ENCODE data around the gene WDFY1. TPM values are rescaled to one million over a fixed set of nuclear protein-coding genes. Genes with fewer than 3 reads are reported as not detected.
"Not testable (repeated sequence)": the region's sequence is repeated elsewhere in the genome, so short reads cannot be mapped to it uniquely, and the experiment has no call there.

WDFY1 gene
- total RNA-seq, 1 experiment from 2014 or later = 78.5 TPM

GRCh38 chr2:223896833-223897311, 48.3 kb downstream of the WDFY1 start:
- peak; percentile 40 for DNase-seq (ENCODE audit: low spot score)

- DNase-seq (ENCODE audit: low spot score) = no peak
These were observed 50.2 kb downstream of the WDFY1 start for GRCh38 chr2:223894968-223895367.

DNA sequence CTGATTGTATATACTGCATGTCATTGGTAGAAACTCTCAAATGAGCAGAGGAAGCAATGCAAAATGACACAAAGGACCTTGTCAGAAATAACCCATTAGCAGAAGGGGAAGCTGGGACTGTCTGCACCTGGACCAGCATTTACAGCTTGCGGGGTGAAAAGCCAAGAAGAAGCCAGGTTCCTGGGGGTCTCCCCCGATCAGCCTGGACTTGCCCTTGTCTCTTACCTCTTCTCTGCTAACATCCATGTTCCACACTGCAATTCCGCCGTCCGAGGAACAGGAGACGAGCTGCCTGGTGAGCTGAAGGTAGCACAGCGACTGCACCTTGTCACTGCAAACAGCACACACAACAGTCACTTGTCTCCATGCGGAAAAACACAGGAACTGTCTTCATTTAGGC, 51.1 kb downstream of the WDFY1 start:
- DNase-seq (ENCODE audit: low spot score) = no peak

DNA sequence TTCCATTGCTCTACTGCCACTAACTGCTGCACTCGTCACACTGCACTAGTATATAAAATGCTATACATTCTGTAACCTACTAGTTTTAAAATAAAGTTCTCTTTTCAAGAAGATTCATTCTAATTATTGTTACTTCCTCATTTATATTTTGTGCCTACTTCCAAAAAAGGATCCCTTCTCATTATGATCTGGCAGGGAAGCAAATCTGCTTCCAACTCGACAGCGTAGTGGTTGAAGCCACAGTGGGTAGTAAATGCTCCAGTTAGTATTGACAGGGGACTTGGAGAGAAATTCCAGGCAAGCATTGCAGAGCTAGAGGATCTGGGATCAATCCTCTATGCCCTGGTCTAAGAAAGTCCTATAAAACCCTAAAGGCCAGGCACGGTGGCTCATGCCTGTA, 54.4 kb downstream of the WDFY1 start:
- no peak for DNase-seq (ENCODE audit: low spot score)

GRCh38 chr2:223889229-223889628, 55.9 kb downstream of the WDFY1 start:
- DNase-seq (ENCODE audit: low spot score) = no peak

- no peak for DNase-seq (ENCODE audit: low spot score)
These were observed 56.9 kb downstream of the WDFY1 start for GRCh38 chr2:223888251-223888650.

DNA sequence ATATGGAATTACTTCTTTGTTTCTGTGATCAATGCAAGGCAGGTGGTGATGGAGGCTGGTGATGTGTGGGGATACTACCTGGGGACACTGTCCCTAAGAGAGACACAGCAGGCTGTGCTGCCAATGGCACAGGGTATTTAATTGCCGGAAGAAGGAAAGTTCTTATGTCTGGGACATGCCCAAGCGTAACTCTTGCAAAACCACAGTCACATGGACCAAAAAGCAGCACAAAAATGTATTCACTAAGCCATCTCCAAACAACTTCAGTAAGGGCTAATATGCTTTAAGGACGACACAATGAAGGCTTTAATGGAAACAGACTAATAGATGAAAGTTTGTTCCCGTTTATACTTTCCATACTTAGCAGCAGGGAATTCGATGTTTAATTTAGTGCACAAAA, 58.0 kb downstream of the WDFY1 start:
- DNase-seq (ENCODE audit: low spot score) = no peak

DNA sequence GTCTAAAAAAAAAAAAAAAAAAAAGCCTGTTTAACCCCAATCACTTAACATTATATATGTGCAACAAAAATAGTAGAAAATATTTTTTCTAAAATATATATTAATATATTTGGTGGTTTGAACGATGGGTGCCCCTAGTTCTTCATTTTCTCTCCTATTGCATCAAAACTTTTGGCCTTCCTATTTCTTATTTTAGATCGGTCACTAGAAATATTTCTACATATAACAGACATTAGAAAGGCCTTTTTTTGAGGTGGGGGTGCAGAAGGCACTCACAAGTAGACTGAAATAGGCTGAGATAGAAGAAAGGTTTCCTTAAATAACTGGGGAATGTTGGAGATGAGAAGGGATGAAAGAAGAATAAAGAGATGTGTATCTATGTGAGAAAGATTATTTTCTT, 58.4 kb downstream of the WDFY1 start:
- no peak for DNase-seq (ENCODE audit: low spot score)

GRCh38 chr2:223884399-223884798, 60.7 kb downstream of the WDFY1 start:
- no peak for DNase-seq (ENCODE audit: low spot score)

GRCh38 chr2:223882715-223883114, 62.4 kb downstream of the WDFY1 start:
- no peak for DNase-seq (ENCODE audit: low spot score)

DNA sequence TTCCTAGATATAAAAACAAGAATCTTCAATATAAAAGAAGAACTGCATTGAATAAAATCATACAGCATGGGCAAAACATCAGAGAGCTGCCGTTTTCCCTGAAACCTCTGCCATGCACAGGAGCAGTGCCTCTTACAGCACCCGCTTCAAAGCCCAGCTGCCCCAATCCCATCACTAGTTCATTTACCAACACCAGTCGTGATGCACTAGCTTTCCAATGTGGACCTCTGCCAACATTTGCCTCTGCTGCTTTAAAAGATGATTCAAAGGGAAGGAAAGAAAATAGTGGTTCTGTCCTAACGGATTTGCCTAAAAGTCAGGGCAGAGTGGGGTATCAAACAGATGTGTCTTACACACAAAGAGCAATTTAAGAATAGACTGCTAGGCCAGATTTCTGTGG, 64.3 kb downstream of the WDFY1 start:
- no peak for DNase-seq (ENCODE audit: low spot score)

DNA sequence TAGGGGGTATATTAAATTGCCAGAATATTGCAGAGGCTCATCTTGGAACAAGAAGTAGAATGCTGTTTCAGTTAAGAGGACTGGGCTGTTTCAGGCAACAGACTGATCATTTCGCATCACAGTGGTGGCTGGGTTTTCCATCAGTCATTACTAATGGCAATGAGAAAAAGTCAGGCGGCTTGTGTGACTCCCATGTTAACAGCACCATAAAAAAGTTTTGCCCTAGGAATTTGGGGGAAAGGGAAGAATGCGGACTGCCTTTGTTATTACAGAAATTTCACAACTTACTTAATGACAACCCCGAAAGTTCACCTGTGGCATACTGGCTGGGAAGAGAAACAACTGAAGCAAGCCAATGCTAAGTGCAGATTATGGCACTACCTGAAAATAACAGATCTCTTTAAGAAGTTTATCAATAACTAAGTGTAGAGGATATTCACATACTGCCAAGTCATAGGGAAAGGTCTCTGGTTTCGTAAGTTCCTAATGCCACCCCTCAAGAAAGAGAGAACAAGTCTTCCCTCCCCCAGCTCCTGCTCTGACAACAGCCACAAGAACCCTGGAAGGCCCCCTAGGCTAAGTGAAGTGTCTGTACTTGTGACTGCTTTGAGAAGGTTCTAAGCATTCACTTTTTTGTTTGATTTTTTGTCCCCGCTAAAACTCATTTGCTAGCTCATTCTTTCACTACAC, 67.3 kb downstream of the WDFY1 start:
- DNase-seq (ENCODE audit: low spot score) = no peak

DNA sequence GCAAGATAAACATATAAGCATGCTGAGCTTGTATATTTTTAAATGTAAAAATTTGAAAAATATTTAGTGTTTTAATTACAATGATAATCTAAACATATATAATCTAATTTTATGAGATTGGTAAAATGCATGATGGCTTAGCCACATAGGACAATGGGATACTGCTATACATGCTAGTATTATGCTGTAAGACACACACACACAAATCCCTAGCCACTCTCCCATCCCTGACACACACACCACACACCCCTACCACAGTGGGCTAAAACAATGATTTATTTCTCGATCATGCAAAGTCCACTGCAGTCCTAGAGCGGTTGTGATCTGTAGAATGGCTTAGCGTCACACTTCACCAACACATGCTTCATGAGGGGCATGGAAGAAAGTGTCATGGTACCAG, 71.5 kb downstream of the WDFY1 start:
- DNase-seq (ENCODE audit: low spot score) = no peak

GRCh38 chr2:223872772-223873171, 72.4 kb downstream of the WDFY1 start:
- not testable (repeated sequence) for DNase-seq (ENCODE audit: low spot score)

GRCh38 chr2:223871661-223872060, 73.5 kb downstream of the WDFY1 start:
- not testable (repeated sequence) for DNase-seq (ENCODE audit: low spot score)

DNA sequence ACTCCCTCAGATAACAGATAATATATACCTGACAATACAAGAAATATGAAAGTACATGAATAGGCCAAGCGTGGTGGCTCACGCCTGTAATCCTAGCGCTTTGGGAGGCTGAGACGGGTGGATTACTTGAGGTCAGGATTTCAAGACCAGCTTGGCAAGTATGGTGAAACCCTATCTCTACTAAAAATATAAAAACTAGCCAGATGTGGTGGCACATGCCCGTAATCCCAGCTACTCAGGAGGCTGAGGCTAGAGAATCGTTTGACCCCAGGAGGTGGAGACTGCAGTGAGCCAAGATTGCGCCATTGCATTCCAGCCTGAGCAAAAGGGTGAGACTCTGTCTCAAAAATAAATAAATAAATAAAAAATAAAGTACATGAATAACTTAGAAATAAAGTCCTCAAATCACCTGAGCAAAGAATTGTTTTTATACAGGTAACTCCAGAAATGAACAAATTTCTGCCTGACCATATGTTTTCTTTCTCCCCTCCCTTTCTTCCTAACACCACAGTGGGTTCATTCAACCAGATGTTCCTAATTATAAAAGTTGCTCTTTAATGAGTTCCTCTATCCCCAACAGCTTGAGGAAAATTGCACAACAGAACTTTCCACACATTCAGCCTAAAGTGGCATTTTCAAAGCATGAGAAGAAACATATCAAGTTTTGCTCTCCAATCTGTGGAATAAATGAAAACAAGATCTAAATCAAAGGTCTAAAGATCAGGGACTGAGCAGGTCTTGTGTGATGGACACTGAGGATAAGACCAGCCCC, 74.1 kb downstream of the WDFY1 start:
- DNase-seq (ENCODE audit: low spot score) = no peak

DNA sequence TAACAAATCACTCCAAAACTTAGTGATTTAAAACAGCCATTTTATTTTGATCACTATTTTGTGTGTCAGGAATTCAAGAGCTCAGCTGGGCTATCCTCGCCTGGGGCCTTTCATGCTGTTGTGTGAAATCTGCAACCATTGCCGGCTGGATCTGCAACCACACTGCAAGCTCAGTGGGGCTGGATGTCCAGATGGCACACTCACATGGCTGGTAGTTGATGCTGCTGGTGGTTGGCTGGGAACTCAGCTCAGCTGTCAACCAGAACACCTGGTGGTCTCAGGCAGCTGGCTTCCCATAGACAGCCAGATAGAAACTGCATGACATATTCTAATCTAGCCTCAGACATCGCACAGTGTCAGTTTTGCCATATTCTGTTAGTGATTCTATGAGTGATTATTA, 77.1 kb downstream of the WDFY1 start:
- DNase-seq (ENCODE audit: low spot score) = no peak

DNA sequence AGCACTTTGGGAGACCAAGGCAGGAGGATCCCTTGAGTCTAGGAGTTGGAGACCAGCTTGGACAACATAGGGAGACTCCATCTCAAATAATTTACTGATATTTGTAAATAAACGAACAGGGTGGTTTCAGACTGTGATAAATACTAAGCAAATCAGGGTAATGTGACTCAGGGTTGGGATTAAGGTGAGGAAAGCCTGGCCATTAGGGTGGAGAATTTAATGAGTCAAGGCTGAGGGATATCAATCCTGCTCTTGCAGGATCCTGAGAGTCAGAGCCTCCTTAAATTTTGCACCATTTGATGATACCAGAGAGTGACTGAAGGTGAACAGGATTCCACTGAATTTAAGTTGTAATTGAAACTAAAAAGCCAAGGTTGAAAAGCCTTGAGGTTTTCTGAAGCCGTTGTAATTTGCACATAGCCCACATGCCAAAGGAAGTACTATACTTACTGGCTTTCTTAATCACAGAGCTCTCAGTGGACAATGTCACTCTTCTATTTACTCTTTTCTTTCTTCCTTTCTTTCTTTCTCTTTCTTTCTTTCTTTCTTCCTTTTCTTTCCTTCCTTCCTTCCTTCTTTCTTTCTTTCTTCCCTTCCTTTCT, 79.1 kb downstream of the WDFY1 start:
- DNase-seq (ENCODE audit: low spot score) = no peak

DNA sequence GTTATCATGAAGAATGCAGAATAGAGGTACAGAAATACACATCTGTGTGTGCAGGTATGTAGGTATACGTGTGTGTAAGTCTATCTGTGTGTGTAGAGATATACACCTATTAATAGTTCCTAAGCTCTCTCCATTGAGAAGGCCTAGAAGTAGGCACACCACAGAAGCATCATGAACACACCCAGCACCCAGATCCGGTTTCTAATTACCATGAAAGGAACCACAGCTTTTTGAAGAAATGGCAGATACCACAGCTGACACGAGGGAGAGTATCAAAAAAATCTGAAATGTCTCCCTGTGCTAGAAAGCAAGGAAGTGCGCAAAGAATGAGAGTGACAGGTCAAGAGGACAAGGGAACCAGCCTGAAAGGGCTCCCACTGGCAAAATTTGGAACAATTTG, 80.0 kb downstream of the WDFY1 start:
- DNase-seq (ENCODE audit: low spot score) = no peak

DNA sequence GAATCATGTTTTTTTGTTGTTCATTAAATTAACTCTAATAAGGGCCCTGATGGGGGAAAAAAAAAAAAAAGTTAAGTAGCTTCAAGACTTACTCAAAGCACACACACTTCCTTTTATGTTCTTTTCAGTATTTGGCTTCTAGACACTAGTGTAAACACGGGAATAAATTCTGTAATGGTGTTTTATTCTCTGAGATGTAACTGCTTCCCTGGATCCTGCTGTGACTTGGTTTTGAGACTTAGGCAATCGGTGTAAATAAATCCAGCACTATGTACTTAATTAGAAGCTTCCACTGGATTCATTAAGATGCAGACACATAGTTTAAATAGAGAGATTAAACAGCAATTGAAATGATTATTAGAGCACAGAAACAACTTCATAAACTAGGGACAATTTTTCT, 81.6 kb downstream of the WDFY1 start:
- no peak for DNase-seq (ENCODE audit: low spot score)

DNA sequence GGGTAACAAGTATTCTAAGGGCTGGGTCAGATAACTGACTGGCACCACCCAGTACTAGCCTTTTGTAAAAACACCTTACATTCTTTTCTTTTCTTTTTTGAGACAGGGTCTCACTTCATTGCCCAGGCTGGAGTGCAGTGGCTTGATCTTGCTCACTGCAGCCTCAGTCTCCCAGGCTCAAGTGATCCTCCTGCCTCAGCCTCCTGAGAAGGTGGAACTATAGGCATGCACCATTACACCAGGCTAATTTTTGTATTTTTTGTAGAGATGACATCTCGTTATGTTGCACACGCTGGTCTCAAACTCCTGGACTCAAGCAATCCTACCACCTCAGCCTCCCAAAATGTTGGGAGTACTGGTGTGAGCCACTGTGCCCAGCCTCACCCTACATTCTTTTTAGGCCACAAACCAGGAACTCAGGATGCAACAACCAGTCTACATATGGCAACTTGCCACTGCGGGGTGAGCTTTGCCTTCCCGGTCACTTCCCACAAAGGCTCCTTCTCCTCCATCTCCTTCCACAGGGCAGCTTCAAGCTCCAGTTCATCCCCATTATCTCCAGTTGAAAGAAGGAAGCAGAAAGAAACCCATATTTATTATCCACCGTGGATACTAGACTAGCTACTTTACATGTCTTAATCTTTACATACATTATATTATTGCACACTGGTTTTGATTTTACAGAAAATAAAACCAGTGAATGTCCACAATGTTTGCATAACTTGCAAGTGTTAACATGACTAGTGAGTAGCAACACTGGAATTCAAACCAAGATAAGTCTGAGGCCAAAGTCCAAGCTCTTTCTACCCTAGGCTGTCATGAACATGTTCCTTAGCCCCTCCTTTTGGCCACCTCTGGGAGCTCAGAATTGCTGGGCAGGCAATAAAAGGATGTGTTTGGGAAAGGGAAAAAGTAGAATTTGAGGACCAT, 84.1 kb downstream of the WDFY1 start:
- peak; percentile 86 for DNase-seq (ENCODE audit: low spot score)

- no peak for DNase-seq (ENCODE audit: low spot score)
These were observed 86.1 kb downstream of the WDFY1 start for GRCh38 chr2:223859070-223859469.

Measured in A172 (cell line).